ENCODE measurements around the gene MFGE8.

MFGE8 gene

DNA sequence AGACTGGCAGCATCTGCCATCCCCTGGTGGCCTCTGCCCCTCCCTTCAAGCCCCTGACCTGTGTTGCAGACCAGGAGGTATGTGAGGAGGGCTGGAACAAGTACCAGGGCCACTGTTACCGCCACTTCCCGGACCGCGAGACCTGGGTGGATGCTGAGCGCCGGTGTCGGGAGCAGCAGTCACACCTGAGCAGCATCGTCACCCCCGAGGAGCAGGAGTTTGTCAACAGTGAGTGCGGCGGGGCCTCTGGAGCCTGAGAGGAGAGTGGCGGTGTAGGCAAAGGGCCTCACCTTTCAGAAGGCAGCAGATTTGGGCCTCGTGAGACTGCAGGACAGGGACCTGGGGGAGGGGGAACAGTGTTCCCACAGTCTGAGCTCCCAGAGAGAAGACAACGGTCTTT is 41.9 kb downstream of the MFGE8 start:
- DNase-seq: no peak

DNA sequence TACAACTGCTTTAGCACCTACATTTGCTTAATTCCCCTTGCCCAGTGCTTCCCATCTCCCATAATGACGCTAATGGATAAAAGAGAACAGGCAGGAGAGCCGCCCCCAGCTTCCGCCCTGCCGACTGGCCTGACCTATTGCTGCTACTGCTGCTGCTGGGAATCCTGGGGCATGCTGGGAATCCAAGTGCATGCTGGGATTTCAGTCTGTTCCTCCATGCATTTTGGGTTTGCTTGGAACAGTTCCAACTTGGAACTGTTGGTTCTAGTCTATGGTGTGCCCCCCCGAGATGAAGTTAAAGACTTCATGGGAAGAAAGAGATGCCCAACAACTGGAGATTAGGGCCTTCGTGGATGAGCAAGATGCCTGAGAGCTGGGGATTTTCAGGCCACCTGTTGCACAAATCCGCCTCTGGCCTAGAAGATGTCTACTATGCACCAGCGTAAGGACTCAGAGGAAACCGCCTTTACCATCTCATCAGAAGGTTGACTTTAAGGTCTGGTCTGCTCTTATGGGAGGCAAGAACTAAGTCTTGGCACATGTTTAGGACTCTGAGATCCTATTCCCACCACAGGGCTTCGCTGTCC is 46.8 kb downstream of the MFGE8 start:
- DNase-seq: no peak

DNA sequence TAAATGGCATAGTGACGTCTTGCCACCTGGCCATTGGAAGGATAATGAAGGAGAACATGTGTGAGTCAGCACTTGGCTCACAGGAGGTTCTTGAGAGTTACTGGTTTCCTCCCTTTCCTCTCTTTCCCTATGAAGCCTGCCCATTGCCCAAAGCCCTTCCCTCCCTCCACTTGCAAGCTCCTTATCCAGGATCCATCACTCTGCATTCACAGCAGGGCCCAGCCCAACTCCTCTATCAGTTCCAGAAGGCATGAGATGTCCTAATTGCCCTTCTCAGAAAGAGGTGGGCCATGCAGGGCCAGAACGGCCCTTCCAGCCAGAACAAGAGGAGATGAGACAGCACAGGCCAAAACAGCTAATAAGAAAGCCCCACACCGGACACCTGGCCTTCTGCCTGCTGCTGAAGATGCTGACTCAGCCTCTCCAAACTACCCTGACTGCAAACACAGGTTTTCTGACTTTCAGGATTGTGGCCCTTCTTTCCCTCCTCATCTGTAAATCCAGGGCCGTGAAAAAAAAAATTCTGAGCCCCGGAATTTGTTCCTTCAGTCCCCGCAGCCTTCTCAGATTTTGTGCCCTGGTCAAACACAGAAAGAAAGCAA is 47.6 kb downstream of the MFGE8 start:
- no peak for DNase-seq

DNA sequence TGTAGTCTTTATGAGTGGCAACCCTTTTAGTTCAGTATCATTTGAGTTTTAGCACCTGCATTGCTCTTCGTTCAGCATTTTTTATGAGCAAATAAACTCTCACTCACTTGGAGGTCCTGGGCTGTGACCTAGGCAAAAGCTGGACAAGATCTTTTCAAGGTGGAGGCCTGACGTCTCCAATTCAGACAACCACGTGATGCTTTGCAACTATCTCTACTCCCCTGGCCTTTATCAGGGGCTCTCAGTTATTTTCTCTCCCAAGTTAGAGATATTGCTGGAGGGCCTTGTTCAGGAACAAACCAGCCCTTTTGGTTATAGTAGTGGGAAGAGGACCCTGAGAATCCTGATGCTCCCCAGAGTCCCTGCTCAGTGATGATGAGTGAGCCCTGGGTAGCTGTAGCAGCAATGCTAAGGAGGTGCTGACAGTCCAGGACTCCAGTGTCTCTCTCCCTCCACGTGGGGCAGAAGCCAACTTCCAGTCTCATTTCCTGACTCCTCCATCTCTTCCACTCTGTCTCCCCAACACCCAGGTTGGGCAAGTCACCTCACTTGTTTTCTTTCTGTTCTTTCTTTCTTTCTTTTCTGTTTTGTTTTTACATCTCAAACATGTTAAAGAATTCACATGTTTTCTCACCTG is 48.2 kb downstream of the MFGE8 start:
- no peak for DNase-seq

DNA sequence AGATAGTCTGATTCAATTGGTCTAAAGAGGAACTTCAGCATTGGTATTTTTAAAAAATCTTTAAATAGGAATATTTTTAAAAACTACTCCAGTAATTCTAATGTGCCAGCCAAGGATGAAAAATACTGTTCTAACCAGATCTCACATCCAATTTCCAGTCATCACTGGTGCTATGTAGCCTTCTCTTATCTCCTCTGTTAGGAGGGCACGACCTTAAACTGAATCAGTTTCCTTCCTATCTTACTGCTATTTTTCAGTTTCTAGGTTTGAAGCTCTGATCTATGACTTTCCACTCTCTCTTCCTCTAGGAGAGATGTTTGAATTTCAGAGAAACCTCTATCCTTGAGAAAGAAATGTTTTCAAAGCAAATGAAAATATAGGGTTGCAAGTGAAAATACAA is 49.8 kb downstream of the MFGE8 start:
- DNase-seq: no peak

DNA sequence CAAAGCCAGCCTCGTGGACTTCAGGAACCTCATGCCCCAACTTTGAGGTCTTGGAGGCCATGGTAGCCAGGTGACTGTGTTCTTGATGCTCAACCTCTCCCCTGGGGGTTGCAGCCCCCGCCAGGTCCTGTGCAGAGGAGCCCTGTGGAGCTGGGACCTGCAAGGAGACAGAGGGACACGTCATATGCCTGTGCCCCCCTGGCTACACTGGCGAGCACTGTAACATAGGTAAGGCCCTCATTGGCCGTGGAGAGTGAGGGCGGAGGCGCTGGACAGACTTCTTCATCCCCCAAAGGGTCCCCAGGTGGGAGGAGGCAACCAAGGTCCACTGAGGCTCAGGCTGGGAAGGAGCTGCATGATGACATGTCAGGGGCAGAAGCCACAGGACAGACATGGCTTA is 53.0 kb downstream of the MFGE8 start:
- no peak for DNase-seq

DNA sequence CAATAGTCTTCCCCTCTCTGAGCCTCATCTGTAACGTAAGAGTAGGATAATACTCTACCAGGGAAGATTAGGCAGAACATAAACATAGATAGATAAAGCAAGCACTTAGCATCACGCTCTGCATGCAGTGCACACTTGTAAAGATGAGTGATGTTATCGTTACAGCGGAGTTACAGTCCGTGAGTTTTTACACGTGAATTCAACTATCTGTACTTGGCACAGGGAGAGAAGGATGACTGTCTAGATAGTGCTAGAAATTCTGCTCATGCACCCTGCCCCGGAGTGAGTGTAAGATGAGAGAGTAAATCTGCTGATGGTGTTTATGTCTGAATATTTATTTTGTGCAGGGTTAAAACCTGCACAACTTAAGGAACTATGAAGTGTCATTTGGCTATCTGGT is 53.6 kb downstream of the MFGE8 start:
- no peak for DNase-seq

DNA sequence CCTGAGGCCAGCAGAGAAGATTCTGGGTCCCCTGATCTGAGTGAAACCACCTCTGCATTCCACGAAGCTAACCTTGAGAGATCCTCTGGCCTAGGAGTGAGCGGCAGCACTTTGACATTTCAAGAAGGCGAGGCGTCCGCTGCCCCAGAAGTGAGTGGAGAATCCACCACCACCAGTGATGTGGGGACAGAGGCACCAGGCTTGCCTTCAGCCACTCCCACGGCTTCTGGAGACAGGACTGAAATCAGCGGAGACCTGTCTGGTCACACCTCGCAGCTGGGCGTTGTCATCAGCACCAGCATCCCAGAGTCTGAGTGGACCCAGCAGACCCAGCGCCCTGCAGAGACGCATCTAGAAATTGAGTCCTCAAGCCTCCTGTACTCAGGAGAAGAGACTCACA is 54.2 kb downstream of the MFGE8 start:
- no peak for DNase-seq

DNA sequence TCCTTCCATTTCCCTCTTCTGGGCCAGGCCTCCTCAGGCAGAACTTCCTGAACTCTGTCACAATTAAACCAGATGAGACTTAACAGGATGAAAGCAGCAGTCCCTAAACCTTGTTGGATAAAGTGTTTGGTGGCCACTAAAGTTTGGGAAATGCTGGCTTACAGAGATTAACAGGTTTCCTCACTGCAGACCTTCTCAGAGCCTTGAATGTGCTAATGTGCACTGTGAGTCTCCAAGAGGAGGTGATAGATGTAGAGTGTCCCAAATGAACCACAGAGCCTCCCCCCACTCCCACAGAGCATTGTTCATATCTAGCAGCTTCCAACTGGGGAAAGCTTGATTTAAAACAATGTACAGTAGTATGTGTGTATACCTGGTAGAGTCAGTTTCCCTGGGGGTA is 60.7 kb downstream of the MFGE8 start:
- DNase-seq: no peak

DNA sequence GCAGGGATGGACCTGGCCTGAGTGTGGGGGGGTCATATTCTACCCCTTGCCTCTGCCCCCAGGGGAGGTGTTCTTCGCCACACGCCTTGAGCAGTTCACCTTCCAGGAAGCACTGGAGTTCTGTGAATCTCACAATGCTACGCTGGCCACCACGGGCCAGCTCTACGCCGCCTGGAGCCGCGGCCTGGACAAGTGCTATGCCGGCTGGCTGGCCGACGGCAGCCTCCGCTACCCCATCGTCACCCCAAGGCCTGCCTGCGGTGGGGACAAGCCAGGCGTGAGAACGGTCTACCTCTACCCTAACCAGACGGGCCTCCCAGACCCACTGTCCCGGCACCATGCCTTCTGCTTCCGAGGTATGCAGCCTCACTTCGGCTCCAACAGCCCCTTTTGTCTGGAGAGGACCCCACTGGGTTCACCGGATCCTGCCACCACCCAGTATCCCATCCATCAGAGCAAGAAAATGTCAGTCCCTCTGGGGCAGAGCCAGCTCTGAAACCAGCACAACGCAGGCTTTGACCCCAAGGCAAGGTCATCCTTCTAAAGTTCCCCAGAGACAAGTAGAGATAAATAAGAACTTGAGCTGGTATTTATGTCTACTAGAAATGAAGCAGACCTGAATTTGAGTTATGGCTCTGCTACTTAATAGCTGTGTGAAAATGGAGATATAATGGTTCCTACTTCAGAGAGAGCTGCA is 63.7 kb downstream of the MFGE8 start:
- no peak for DNase-seq

Measured in CD4-positive, alpha-beta T cell treated with Interleukin-17A for 4 hours (primary cell).